GM19463 (cell line): ENCODE data around the gene TMEM234.

ENCODE experiments used
- ATAC-seq: cut with Tn5 transposase; IDR thresholded peaks from one replicate; pipeline ENCODE4 v1.9.1; 2021; ENCODE audit warnings: mild to moderate bottlenecking, moderate library complexity; ENCODE audit not compliant: unreplicated experiment

The TMEM234 gene

DNA sequence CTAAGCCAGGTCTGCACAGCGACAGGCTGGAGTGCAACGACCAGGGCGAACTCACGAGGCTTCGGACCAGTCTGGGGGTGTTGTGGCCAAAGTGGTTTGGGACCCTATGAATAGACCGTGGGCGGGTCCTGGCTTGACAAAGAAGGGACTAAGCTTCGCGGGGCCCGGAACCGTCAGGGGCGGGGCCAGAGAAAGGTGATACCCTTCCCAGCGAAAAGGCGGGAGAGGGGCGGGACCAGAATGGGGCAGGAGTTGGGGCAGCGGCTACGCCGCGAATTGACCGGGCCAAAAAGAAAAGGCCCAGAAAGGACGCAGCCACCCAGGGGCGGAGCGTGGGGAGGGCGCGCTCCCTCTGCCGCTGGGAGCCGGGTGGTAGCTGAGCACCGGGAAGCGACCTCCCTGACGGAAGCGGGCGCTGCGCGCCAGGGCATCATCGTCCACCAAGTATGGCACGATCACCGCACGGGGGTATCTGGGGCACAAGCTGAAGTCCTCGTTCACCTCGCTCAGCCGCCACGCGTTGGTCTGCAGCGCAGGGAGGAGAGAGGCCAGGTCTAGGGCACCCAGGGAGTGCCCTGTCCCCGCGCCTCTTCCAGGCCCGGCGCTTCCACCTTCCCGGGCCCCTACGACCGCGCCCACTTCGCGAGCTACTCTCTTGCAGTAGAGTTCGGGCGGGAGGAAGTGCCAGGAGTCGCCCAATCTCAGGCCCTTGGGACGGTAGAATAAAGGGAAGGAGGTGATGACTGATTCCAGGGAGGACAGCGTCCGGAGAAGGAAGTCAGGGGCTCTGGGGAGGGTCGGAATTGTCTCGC, 18.2 kb upstream of the TMEM234 start:
- no peak for ATAC-seq

DNA sequence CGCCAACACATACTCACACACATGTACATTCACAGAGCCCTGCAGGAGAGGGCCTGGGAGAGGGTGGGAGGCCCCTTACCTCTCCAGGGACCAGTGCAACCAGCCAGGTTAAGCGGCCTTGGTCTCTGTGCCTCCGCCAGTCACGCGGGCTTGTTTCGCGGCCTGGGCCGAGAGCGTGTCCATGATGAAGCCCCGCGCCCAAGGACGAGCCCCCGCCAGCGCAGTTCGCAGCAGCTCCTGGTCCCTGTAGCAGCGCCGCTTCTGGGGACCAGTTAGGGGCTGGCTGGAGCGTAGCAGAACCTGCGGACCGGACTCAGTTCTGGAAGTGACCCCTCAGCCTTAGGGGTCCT, 17.6 kb upstream of the TMEM234 start:
- no peak for ATAC-seq

DNA sequence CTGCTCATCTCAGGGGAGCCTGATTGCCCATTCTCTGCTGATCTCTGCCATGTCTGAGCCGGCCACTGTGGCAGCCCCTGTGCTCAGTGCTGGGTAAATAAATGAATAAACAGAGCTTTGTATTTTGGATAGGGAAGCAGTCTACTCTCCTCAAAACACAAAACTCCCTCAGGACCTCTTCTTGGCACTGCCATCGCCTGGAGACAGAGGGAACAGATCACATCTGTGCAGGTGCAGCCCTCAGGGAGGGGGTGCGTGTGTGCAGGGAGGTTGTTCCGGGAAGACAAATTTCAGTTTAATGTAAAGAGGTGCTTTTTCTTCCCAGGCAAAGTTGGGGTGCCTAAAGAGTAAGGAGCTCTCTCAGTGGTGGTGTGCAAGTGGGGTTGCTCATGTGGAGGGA, 17.2 kb upstream of the TMEM234 start:
- no peak for ATAC-seq

DNA sequence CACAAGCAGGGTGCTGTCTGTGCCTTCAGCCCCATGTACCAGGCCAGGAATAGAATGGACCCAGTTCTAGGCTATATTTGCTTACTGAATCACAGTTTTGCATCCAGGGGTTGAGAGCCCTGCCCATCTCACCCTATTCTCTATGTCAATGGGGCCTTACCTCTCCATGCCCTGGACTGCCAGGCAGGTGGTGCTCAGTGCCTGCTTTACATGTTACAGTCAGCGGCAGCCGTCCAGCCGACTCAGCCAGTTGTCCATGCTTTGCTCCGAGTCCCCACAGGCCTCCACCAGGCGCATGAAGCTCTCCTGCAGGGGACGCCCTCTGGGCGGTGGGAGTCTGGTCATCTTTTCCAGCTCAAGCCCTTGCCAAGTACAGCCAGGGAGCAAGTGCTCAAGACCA, 12.6 kb upstream of the TMEM234 start:
- ATAC-seq: no peak

DNA sequence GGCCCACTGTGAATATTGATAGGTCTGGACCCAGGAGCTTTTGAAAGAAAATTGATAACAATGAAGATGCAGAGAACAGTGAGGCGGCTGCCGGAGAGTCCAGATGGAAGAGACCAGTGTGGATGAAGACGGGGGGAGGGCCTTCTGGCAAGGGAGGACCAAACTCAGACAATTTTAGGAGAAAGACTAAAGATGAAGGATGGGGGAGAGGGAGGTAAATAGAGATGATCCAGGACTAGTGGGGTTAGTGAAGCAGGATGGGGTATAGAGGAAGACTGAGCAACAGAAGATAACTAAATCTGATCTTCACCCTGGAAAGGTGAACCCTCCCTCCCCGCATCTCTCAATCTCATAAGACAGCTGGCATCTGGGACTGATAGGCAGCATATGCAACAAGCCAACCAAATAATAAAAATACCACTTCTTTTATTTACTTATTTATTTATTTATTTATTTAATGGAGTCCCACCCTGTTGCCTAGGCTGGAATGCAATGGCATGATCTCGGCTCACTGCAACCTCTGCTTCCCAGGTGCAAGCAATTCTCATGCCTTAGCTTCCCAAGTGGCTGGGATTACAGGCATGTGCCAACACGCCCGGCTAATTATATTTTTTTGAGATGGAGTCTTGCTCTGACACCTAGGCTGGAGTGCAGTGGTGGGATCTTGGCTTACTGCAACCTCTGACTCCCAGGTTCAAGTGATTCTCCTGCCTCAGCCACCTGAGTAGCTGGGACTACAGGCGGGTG, 10.6 kb upstream of the TMEM234 start:
- no peak for ATAC-seq

DNA sequence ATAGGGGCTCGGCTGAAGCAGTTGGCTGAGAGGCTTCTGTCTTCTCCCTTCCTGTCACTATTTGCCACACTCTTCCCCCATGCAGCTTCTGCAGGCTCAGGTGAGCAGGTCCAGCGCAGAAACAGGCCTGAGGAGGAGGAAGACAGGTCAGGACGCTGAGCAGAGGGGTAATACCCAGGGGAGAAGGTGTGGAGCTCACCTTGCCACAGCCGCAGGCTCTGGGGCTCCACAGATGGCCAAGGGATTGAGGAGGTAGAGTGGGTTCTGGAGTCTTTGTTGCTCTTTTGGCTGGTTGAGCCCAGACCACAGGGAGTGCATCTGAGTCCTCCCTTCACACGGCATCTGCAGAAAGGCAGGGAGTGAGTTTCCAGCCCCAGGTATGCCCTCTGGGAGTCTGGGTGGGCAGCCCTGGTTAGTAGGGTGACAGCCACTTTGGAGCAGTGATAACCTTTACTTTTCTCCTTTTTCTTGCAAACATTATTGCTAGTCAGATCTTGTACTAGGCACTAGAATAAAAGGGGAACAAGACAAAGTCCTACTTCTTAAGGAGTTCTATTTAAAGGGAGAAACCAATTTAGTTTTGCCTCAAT, 9.8 kb upstream of the TMEM234 start:
- ATAC-seq: no peak

DNA sequence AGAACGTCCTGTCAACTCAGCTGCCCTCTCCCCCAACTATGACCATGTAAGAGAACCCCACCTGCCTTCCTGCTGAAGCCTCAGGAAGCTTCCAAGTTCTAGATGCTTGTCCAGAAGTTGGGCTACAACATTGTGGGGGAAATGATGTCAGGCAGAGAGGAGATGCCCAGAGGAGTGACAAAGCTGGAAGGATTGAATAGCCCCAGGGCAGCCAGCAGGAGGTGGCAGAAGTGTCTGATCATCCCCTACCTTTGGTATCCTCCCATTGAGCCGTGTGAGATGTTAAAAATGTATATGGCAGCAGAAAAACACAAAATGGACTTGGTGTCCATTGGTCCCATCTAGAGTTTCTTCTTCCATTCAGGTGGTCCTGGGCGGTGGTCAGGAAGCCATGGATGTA, 6.6 kb upstream of the TMEM234 start:
- ATAC-seq: no peak

DNA sequence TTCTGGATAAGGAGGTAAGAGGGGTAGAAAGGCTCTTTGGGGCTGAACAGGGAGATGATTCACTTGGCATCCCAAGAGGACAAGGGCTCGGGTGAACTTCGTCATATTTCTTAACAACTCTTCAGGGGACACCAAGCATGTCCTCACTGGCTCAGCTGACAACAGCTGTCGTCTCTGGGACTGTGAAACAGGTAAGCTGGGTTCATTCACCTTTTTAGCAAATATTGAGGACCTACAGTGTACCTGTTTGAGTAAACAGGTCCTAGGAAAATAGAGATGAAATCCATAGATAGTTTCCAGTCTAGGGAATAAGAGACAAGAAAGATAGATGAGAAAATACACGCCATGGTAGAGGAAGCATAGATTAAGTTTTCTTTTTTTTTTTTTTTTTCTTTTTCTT, 2.1 kb upstream of the TMEM234 start:
- ATAC-seq: no peak

DNA sequence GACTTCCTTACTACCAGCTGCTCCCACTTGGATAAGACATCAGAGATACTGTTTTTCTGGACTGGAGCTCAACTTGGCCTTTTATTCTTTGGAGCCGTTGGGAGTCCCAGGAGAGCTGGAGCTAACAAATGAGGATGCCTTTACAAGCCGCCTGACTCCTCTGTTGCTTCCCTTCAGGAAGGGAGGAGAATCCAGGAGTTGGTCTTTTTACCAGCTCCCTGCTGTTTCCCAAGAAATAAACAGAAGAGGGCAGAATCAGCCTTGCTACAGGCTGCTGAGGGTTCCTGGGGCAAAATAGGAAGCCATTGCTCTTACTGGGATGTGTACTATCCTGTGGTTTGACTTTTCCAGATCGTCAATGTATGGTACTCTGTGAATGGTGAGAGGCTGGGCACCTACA, 1.5 kb upstream of the TMEM234 start:
- ATAC-seq: no peak

DNA sequence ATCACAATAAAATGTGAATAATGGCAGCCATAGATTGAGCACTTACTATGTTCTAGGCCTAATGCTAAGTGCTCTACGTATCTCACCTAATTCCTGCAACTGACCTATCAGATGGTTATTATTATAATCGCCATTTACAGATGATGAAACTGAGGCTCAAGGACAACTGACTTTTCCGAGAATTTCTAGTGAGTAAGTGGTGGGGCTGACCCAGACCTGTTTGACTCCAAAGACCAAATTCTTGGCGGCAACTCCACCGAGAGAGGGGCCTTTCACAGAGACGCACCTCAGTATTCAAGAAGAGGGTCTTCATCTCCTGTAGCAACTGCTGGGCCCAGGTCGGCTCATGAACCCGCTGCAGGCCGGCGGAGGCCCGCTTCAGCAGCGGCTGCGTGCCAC, 573 bp downstream of the TMEM234 start:
- ATAC-seq: no peak

DNA sequence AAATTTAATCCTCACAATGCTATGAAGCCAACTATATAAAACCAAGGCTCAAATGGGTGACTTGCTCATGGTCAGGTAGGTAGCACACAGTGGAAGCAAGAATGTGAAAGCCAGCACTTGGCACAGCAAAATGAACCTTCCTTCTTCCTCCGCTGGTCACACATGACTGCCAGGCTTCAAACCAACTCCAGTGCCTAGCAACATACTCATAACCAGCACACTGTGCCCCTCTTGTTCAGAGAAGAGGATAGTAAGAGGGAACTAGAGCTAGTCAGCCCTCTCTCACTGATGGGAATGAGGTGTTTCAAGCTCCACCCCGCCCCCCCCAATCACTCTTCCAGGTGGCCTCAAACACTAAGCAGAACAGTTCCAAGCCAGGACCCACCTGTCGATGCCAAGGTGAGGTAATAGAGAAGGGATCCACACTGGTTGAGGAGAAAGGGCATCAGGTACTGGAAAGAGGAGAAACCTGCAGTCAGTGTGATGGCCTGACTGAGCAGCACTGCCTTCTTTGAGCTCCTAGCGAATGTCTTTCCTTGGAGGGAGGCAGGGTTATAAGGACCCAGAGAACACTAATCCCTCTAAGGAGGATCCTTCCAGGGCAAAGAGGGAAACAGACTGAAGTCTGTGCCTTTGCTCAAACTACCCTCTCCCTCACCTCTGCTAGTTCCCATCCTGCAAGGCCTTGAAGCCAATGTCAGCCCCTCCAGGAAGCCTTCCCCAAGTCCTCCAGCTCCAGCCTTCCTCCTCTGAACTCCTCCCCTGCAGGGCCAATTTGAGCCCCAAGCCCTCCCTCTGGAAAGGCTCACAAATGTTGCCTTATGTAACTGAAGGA, 1.2 kb downstream of the TMEM234 start:
- no peak for ATAC-seq

DNA sequence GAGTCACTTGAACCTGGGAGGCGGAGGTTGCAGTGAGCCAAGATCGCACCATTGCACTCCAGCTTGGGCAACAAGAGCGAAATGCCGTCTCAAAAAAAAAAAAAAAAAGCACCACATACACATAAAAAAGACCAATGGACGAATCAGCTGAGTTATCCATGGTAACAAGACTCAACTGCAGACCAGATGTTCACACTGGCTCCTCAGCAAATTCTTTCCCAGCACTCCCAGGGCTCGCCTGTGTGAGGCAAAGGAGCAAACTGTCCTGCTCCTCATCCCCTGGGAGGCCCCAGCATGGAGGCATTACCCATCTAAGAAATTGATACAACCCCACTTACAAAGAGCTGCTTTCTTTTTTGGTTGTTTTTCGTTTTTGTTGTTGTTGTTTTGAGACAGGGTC, 3.1 kb downstream of the TMEM234 start:
- no peak for ATAC-seq

DNA sequence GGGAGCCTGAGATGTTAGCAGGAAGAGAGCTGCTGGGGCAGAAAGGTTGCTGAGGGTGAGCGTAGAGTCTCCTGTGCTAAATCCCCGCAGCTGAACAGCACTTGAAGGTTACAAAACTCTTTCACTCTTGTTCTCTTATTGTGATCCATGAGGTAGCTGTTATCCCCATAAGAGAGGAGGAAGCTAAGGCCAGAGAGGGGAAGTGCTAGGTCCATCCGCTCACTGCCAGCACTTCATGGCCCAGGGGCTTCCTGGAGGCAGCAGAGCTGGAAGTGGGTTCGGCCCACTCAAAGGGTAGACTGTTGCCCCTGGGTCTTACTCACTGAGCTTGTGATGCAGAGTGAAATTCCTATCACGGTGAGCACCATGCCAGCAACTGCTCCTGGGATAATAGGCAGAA, 5.6 kb downstream of the TMEM234 start:
- no peak for ATAC-seq

DNA sequence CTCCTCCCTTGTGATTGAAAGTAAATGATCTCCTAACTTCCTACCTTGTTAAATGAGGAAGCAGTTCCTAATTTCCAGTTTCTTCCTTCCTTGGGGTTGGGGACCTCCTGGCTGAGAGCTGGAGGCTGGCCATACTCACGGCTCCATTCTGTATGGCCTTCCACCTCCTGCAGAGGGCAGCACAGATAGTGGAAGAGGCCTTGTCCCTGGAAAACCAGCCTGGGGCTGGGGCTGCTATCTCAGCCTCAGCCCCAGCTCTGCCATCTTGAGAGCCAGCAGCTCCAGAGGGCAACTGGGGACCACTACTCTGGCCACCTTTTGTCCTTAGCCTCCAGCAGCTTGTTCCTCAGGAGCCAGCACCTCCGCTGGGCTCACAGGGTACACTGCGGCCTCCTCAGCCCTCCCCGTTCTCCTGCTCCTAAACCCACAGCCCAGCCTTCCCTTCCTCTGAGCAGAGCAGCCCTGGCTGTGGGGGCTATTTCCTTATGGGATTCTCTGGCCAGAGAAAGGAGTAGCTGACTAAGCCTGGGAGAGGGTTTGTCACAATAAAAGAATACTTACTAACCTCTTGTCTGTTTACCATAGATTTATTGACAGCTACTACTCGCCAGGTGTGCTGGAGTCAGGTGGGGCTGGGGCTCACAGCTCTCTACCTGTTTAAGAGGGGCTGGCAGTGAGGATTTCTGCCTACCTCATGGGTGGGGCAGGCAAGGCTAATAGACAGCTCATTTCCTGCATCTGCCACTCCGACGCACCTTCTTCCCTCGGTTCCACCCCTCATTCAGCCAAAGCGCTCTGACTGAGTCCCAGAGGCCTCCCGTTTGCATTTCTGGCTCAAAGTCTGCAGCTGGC, 6.3 kb downstream of the TMEM234 start:
- ATAC-seq: no peak

DNA sequence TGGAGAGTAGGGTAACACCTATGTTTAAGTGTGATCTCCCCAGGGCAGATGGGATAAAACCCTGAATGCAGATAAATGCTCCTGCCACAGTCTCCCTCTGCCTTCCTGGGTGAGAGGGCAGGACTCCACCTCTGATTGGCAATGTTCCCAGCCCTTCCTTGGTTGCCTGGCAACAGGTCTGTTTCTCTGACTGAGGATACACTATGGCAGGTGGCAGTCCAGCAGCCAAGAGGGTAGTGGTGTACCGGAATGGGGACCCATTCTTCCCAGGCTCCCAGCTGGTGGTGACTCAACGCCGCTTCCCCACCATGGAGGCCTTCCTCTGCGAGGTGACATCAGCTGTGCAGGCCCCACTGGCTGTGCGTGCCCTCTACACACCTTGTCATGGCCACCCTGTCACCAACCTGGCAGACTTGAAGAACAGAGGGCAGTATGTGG, 13.2 kb downstream of the TMEM234 start, which contains the start of gene DCDC2B:
Gene DCDC2B, plus strand, starts transcription at position 199 of the 438 bp plus-strand sequence. Its CDS starts 5 bp downstream, at position 204.
- ATAC-seq: no peak

DNA sequence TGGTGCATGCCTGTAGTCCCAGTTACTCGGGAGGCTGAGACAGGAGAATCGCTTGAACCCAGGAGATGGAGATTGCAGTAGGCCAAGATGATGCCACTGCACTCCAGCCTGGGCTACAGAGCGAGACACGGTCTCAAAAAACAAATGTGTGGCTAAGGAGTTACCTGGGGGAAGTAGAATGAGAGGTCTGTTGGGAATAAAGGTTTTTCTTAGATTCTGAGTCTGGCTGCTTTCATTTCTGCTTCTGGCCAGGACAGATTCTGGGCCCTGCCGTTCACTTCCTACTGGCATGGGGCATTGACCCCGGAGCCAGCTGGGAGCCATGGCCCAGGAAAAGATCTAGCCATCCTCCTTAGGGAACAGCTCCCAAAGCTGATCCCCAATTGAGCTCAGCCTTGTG, 13.7 kb downstream of the TMEM234 start:
- ATAC-seq: no peak

DNA sequence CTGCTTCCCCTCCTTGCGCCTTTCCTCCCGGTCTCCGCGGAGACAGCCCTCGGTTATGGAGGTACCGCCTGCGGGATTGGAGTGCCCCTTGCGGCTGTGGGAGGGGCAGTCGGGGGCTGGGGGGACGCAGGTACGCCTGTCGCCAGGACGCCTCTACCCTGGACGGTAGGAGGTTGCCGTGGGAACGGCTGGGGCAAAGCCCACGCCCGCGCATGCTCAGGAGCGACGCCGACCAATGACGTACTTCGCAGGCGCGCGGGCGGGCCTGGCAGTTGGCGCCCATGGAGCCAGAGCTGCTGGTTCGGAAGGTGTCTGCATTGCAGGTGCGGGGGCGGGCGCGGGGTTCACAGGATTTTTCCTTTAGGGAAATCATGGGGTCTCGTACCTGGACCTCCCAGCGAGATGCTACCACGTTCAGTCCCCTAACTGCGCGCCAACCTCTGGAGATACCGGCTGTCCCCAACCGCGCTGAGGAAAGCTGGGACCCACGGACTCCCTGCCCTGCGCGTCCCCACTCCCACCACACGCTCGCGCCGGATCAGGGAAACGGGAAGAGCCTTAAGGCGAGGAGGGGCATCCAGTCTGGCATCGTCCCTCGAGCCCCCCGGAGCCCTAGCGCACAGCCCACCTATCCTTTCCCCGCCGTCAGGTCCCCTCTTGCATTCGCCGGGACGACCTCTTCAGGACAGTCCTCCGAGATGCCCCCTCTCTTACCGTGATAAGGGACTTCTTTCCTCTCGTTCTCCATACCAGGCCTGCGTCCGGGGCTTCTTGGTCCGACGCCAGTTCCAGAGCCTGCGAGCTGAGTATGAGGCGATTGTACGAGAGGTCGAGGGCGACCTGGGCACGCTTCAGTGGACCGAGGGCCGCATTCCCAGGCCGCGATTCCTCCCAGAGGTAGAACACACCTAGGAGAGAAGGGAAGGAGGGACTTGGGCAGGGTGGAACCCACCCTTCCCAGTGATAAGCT, 16.5 kb downstream of the TMEM234 start, which contains the start of gene IQCC:
Gene IQCC, plus strand, starts transcription at position 271 of the 970 bp plus-strand sequence. Its CDS starts 11 bp downstream, at position 282.
- peak; percentile 67 for ATAC-seq

DNA sequence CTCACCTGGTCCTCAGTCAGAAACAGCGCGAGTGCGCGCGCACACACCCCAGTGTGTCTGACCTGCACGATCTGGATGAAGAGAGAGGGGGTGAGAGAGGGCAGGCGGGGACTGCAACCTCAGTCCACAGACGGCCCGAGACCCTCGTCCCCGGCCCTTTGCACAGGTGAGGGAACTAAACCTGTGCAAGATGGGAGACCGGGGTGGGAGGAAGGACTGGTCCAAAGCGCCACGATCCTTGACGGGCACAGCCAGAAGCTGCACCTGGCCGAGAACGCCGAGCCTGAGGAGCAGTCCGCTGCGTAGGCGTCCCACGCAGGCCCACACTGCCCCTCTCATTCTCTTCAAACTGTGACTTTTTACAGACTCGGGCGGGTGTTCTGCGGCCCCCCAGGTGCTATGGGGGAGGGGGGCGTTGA, 17.2 kb downstream of the TMEM234 start:
- no peak for ATAC-seq
